ENCODE results near the gene RBM38. TPM values are rescaled to one million over a fixed set of nuclear protein-coding genes. Genes with fewer than 3 reads are reported as not detected.

Gene RBM38
- total RNA-seq, 6 experiments from 2014 or later = 3.7 to 5.7 (median 4.6) TPM

DNA sequence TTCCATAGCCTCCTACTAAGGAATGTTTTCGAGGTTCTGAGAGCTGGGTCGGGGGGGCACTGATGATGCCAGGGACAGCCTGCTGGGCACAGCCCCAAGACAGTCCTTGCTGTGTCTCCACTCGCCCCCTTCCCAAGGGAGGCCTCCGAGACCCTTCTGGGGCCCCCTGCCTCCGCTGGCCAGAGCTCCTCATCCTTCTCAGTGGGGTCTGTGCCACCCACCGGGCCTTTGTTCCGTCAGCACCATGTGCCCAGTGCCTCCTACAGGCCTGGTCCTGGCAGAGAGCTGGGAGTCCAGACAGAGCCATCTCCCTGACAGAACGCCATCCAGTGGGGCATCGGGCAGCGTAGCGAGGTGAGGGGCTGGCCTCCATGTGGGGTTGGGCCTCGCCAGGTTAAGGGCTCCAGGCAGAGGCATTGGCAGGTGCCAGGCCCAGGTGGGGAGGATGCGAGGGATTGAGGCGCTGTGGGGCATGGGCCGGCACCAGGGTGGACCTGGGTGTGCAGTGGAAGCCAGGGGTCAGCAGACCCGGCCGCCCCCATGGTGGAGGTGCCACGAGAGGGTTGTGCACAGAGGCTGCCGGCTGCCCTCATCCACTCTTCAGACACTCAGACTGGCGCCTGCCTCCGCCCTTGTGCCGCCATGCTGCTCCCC, 13.3 kb downstream of the RBM38 start:
- Mint-ChIP-seq H3K36me3 (ENCODE audit: low read depth) (0 out of 2 replicates have a peak, but pooled peaks cover 4% of the 10 kb centered on the region), H3K4me1 (ENCODE audit: low read depth) (no peaks in the 10 kb centered on the region), H3K27ac (no peak overlapping the region), H3K27me3 (ENCODE audit: insufficient read depth) (peaks cover 2% of the 10 kb centered on the region; the same call in 1 of the 2 replicates), H3K4me3 (no peak overlapping the region), H3K9me3 (no peaks in the 10 kb centered on the region)
- DNase-seq = no peak
- TF ChIP-seq, protein P1, sequence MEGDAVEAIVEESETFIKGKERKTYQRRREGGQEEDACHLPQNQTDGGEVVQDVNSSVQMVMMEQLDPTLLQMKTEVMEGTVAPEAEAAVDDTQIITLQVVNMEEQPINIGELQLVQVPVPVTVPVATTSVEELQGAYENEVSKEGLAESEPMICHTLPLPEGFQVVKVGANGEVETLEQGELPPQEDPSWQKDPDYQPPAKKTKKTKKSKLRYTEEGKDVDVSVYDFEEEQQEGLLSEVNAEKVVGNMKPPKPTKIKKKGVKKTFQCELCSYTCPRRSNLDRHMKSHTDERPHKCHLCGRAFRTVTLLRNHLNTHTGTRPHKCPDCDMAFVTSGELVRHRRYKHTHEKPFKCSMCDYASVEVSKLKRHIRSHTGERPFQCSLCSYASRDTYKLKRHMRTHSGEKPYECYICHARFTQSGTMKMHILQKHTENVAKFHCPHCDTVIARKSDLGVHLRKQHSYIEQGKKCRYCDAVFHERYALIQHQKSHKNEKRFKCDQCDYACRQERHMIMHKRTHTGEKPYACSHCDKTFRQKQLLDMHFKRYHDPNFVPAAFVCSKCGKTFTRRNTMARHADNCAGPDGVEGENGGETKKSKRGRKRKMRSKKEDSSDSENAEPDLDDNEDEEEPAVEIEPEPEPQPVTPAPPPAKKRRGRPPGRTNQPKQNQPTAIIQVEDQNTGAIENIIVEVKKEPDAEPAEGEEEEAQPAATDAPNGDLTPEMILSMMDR (IDR thresholded peaks at IDR 0.05) = no peak

DNA sequence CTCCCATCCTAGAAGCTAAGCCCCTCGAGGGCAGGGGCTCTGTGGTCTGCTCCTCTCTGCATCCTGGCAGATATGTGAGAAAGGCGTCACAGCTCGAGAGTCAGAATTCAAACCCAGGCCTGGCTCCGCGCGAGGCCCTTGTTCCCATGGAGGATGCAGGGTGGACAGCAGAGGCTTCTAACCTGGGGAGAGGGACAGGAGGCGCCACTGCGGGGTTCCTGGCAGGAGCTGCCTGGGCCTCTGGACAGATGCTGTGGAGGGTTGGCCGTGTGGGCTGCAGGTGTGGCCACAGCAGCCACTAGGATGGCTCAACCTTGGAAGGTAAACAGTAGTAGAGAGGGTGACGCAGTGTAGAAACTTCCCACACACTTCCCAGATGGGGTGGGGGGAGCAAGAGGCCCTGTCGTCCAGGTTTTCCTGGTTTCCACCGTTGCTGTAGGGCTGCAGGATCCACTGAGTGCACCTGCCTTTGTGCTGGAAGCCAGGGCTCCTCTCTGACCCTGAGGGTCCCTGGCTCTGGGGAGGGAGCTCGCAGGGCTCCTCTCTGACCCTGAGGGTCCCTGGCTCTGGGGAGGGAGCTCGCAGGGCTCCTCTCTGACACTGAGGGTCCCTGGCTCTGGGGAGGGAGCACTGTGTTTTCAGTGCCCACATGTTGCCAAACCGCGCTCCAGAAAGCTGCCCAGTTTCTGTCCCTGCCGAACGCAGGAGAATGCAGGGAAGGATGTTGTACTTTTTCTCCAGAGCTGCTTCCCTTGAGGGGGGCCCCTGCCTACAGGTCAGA, 14.2 kb downstream of the RBM38 start:
- DNase-seq = no peak
- Mint-ChIP-seq H3K4me3 (no peak overlapping the region), H3K27ac (no peak overlapping the region), H3K27me3 (ENCODE audit: insufficient read depth) (peaks cover 2% of the 10 kb centered on the region; the same call in 1 of the 2 replicates), H3K4me1 (ENCODE audit: low read depth) (no peaks in the 10 kb centered on the region), H3K36me3 (ENCODE audit: low read depth) (0 out of 2 replicates have a peak, but pooled peaks cover 4% of the 10 kb centered on the region), H3K9me3 (no peaks in the 10 kb centered on the region)
- TF ChIP-seq, protein P1 (IDR thresholded peaks at IDR 0.05) = no peak

DNA sequence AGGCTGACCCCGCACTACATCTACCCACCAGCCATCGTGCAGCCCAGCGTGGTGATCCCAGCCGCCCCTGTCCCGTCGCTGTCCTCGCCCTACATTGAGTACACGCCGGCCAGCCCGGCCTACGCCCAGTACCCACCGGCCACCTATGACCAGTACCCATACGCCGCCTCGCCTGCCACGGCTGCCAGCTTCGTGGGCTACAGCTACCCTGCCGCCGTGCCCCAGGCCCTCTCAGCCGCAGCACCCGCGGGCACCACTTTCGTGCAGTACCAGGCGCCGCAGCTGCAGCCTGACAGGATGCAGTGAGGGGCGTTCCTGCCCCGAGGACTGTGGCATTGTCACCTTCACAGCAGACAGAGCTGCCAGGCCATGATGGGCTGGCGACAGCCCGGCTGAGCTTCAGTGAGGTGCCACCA, 16.4 kb downstream of the RBM38 start:
- no peaks in the 10 kb centered on the region for H3K9me3 Mint-ChIP-seq
- TF ChIP-seq, protein P1 (IDR thresholded peaks at IDR 0.05) = no peak
- H3K36me3 Mint-ChIP-seq (ENCODE audit: low read depth) = no peaks in the 10 kb centered on the region
- no peaks in the 10 kb centered on the region for H3K4me1 Mint-ChIP-seq (ENCODE audit: low read depth)
- no peak for DNase-seq
- peaks cover 4% of the 10 kb centered on the region for H3K27me3 Mint-ChIP-seq (ENCODE audit: insufficient read depth)
- no peak overlapping the region for H3K27ac Mint-ChIP-seq
- no peak overlapping the region for H3K4me3 Mint-ChIP-seq

DNA sequence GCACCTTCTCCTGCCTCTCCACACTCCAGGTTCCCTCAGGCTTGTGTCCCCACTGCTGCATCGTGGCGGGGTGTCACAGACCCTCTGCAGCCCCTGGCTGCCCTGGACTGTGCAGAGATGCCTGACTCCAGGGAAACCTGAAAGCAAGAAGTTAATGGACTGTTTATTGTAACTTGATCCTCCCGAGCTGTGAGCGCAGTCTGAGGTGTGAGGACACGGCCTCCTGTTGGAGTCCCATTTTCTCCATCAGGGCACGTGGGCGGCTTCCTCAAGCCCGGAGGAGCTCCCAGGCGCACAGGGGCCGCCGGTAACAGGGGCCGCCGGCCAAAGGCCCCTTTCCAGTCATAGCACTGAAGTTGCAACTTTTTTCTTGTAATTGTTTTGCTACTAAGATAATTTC, 16.9 kb downstream of the RBM38 start:
- H3K27me3 Mint-ChIP-seq (ENCODE audit: insufficient read depth) = peaks cover 9% of the 10 kb centered on the region
- H3K27ac Mint-ChIP-seq = no peak overlapping the region
- no peak overlapping the region for H3K4me3 Mint-ChIP-seq
- TF ChIP-seq, protein P1 (IDR thresholded peaks at IDR 0.05) = no peak
- DNase-seq = no peak
- H3K36me3 Mint-ChIP-seq (ENCODE audit: low read depth) = no peaks in the 10 kb centered on the region
- H3K4me1 Mint-ChIP-seq (ENCODE audit: low read depth) = no peaks in the 10 kb centered on the region
- H3K9me3 Mint-ChIP-seq = no peaks in the 10 kb centered on the region

DNA sequence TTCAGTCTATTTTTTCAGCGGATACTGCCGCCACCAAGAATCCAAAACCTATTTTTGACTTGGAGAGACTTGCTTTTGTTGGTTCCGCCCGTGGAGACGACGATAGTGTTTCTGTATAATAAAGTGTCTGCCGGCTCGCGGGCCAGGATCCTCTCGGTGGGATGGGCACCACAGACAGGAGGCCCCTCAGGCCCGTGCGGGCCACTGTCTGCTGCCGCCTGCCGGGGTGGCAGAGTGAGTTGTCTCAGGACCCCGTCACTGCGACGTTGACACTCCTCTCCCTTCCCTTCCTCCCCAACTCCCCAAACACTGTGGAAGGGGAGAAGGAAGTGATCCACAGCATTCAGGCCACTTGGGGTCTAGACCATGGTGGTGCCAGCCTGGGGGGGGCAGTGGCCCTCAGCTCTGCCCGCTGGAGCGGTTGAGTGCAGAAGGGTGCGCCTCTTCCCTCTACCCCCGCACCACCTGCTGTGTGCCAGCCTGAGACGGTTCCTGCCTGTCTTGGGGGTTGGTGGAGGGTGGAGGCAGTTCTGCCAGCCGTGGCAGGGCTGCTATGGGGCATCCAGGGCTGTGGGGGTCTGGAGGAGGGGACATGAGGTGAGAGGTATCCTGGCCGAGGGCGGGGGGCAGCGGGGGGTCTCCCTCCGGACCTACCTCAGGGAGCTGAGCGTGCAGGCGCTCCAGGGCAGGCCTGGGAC, 17.5 kb downstream of the RBM38 start:
- TF ChIP-seq, protein P1 (IDR thresholded peaks at IDR 0.05) = no peak
- H3K9me3 Mint-ChIP-seq = no peaks in the 10 kb centered on the region
- no peak overlapping the region for H3K4me3 Mint-ChIP-seq
- no peaks in the 10 kb centered on the region for H3K36me3 Mint-ChIP-seq (ENCODE audit: low read depth)
- H3K27me3 Mint-ChIP-seq (ENCODE audit: insufficient read depth) = peaks cover 10% of the 10 kb centered on the region
- no peak overlapping the region for H3K27ac Mint-ChIP-seq
- no peaks in the 10 kb centered on the region for H3K4me1 Mint-ChIP-seq (ENCODE audit: low read depth)
- no peak for DNase-seq

Data from HFFc6 (cell line).